Measurements from ENCODE around the gene PLXDC1.

GRCh38 chr17:39158623-39159022, 7.2 kb upstream of the PLXDC1 start:
- no peak for TF ChIP-seq NANOG (IDR thresholded peaks at IDR 0.05; ENCODE audit: borderline replicate concordance)
- no peak for TF ChIP-seq CREB1 (CRISPR knock-in tag; IDR thresholded peaks at IDR 0.05; ENCODE audit: low read depth)
- TF ChIP-seq, protein P1, sequence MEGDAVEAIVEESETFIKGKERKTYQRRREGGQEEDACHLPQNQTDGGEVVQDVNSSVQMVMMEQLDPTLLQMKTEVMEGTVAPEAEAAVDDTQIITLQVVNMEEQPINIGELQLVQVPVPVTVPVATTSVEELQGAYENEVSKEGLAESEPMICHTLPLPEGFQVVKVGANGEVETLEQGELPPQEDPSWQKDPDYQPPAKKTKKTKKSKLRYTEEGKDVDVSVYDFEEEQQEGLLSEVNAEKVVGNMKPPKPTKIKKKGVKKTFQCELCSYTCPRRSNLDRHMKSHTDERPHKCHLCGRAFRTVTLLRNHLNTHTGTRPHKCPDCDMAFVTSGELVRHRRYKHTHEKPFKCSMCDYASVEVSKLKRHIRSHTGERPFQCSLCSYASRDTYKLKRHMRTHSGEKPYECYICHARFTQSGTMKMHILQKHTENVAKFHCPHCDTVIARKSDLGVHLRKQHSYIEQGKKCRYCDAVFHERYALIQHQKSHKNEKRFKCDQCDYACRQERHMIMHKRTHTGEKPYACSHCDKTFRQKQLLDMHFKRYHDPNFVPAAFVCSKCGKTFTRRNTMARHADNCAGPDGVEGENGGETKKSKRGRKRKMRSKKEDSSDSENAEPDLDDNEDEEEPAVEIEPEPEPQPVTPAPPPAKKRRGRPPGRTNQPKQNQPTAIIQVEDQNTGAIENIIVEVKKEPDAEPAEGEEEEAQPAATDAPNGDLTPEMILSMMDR (conservative IDR thresholded peaks at IDR 0.05; ENCODE audit: low read depth in 2 of 2) = no peak
- TF ChIP-seq EZH2phosphoT487 (IDR thresholded peaks at IDR 0.05; ENCODE audit: unreplicated experiment) = no peak
